IgD-negative memory B cell (primary cell): ENCODE measurements around the gene PAIP1. TPM values are rescaled to one million over a fixed set of nuclear protein-coding genes. Genes with fewer than 3 reads are reported as not detected.
"Not testable (repeated sequence)": the region's sequence is repeated elsewhere in the genome, so short reads cannot be mapped to it uniquely, and the experiment has no call there.

Source experiments
- H3K27ac Mint-ChIP-seq, 3 donors: one replicate each; pipeline ENCODE4 v1.8.0; 2020 to 2022; ENCODE audit warnings: mild to moderate bottlenecking in 3 of 3, mixed read lengths in 3 of 3, moderate library complexity in 1 of 3
- H3K27me3 Mint-ChIP-seq: one replicate; pipeline ENCODE4 v1.8.0; 2021; ENCODE audit warnings: mixed read lengths
- H3K36me3 Mint-ChIP-seq: one replicate; pipeline ENCODE4 v1.8.0; 2020; ENCODE audit warnings: mild to moderate bottlenecking, mixed read lengths
- H3K4me1 Mint-ChIP-seq, 3 donors: one replicate each; pipeline ENCODE4 v1.8.0; 2020 to 2022; ENCODE audit warnings: mixed read lengths in 3 of 3, mild to moderate bottlenecking in 1 of 3
- H3K4me3 Mint-ChIP-seq, 4 donors: one replicate each; pipeline ENCODE4 v1.8.0; 2020 to 2022; ENCODE audit warnings: mild to moderate bottlenecking in 4 of 4, mixed read lengths in 4 of 4, moderate library complexity in 3 of 4
- H3K9me3 Mint-ChIP-seq, 3 donors: one replicate each; pipeline ENCODE4 v1.8.0; 2020 to 2021; ENCODE audit warnings: mixed read lengths in 3 of 3, mild to moderate bottlenecking in 1 of 3
- polyA plus RNA-seq: library from polyadenylated mRNA; unstranded; fragments of 300-500 nt; fragmentation: Illumina TruSeq; gene quantifications from one replicate; pipeline ENCODE4 v1.2.3, GENCODE V29; 2021

PAIP1 gene, protein sequence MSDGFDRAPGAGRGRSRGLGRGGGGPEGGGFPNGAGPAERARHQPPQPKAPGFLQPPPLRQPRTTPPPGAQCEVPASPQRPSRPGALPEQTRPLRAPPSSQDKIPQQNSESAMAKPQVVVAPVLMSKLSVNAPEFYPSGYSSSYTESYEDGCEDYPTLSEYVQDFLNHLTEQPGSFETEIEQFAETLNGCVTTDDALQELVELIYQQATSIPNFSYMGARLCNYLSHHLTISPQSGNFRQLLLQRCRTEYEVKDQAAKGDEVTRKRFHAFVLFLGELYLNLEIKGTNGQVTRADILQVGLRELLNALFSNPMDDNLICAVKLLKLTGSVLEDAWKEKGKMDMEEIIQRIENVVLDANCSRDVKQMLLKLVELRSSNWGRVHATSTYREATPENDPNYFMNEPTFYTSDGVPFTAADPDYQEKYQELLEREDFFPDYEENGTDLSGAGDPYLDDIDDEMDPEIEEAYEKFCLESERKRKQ
- polyA plus RNA-seq, result 35.8 TPM

DNA sequence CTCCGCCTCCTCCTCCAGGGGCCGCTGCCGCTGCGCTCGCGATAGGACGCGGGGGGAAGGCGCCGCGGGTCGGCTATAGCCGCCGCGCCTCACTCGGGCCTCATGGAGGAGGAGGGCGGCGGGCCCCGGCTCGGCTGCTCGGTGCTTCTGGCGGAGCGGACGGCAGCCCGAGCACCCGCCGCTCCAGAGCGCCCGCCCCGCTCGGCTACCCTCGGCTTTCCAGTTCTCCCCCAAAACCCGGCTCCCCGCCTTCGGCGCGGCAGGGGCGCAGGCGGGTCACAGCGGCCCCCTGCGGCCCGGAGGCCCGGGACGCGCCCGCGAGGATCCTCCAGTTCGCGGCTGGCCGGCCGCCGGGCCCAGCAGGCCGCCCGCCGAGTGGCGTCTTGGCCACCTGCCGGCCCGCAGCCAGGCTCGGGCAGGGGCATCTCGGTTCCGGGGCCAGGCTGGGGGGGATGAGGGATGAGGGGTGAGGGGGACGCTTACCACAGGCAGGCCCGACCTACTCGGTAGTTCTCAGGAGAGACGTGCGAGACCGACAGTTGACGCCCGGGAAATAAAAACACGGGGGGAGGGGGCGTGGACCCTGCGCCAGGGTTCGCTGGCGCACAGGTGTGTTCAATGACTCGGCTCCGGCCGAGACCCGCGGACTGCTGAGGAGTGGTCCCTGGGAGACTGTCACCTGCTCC lies at the start of gene PAIP1:
Gene PAIP1 (minus strand): TSS at position 221 of the 686 bp plus-strand sequence. CDS start 231 bp downstream, outside the sequence.
- H3K4me3 Mint-ChIP-seq, result peak within 1 kb of the TSS in 3 of 4 donors; percentile 93 to 96 (median 95)
- peak within 1 kb of the TSS; percentile 97 to 99 (median 98) for H3K27ac Mint-ChIP-seq
- no peaks in the 10 kb centered on the region for H3K27me3 Mint-ChIP-seq
- H3K36me3 Mint-ChIP-seq, result peaks cover 1% of the 10 kb centered on the region
- no peaks in the 10 kb centered on the region for H3K9me3 Mint-ChIP-seq
- H3K4me1 Mint-ChIP-seq, result peaks cover 9 to 15% (median 12%) of the 10 kb centered on the region in 3 donors

DNA sequence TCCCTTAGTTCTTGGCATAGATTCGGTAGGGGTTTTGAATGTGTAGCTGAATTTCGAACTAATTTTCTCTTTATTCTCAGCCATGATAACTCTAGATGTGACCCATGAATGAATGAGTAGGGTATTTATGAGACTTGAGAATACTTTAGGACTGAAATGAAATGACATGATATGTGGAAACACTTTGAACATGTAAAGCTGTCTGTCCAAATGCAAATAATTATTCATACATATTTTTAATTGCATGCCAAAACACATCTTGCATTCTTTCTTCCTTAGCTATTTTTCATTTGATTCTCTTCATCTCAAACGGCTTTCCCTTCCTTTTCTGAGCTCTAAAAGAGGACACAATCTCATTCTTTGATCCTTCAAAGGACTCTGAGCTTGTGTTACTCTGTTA lies 49.5 kb upstream of the PAIP1 start:
- peaks cover 23 to 34% (median 33%) of the 10 kb centered on the region in 3 donors for H3K4me1 Mint-ChIP-seq
- H3K9me3 Mint-ChIP-seq, result no peaks in the 10 kb centered on the region
- H3K27ac Mint-ChIP-seq, result peak overlapping the region; percentile 10 to 67 (median 29)
- H3K36me3 Mint-ChIP-seq, result peaks cover 6% of the 10 kb centered on the region
- peak overlapping the region in 1 of 4 donors; percentile 19 for H3K4me3 Mint-ChIP-seq
- H3K27me3 Mint-ChIP-seq, result no peaks in the 10 kb centered on the region

DNA sequence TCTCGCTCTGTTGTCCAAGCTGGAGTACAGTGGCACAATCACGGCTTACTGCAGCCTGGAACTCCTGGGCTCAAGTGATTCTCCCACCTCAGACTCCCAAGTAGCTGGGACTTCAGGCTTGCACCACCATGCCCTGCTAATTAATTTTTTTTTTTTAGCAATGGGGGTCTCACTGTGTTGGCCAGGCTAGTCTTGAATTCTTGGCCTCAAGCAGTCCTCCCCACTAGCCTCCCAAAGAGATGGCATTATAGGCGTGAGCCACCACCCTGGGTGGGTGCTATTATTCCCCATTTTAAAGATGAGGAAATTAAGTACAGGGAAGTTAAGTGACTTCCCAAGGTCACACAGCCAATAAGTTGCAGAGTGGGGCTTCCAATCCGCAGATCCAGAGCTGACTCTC lies 47.8 kb upstream of the PAIP1 start:
- H3K4me1 Mint-ChIP-seq, result peaks cover 25 to 34% (median 33%) of the 10 kb centered on the region in 3 donors
- H3K27me3 Mint-ChIP-seq, result no peaks in the 10 kb centered on the region
- H3K4me3 Mint-ChIP-seq, result peak overlapping the region in 3 of 4 donors; percentile 47 to 89 (median 86)
- peaks cover 6% of the 10 kb centered on the region for H3K36me3 Mint-ChIP-seq
- H3K9me3 Mint-ChIP-seq, result no peaks in the 10 kb centered on the region
- peak overlapping the region in 1 of 3 donors; percentile 80 for H3K27ac Mint-ChIP-seq

DNA sequence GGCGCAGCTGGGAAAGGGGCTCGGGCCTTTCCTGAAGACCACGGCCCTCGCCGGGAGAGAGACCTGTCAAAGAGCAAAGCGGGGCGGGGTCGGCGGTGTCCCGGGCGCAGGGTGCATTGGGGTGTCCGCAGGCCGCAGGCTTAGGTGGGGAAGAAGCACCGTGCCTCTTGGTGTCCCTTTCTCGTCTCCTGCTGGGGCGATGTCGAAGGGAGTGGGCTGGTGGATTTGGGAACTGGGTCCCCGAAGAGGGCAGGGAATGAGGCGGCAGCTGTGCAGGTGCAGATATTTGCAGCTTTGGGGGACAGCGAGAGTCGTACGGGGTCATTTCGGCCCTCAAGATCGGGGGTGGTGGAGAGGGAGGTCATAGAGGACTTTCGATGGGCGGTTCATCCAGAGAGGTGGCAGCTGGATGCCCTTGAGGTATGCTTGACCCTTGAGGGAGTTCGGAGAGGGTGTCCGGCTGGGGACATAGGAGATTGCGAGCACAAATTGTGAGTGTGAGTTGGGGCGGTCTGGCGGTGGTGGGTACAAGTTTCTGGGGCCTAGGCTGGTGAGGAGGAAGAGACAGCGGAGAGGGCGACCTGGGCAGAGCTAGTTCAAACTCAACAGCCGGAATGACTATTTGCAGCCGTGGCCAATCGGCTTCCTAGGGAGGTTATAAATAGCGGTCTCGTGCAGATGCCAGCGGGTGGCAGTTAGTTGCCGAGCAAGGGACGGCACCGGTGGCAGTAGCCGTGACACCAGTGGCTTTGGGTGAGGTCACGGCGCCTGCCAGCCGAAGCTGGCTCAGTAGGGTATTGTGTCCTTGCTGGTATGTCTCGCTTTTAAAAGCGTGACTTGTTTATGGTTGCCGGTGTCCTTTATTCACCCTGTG lies 46.7 kb upstream of the PAIP1 start:
- peaks cover 27 to 34% (median 32%) of the 10 kb centered on the region in 3 donors for H3K4me1 Mint-ChIP-seq
- H3K4me3 Mint-ChIP-seq, result peak overlapping the region; percentile 86 to 95 (median 92)
- peaks cover 6% of the 10 kb centered on the region for H3K36me3 Mint-ChIP-seq
- no peaks in the 10 kb centered on the region for H3K27me3 Mint-ChIP-seq
- H3K9me3 Mint-ChIP-seq, result no peaks in the 10 kb centered on the region
- peak overlapping the region; percentile 80 to 91 (median 91) for H3K27ac Mint-ChIP-seq

DNA sequence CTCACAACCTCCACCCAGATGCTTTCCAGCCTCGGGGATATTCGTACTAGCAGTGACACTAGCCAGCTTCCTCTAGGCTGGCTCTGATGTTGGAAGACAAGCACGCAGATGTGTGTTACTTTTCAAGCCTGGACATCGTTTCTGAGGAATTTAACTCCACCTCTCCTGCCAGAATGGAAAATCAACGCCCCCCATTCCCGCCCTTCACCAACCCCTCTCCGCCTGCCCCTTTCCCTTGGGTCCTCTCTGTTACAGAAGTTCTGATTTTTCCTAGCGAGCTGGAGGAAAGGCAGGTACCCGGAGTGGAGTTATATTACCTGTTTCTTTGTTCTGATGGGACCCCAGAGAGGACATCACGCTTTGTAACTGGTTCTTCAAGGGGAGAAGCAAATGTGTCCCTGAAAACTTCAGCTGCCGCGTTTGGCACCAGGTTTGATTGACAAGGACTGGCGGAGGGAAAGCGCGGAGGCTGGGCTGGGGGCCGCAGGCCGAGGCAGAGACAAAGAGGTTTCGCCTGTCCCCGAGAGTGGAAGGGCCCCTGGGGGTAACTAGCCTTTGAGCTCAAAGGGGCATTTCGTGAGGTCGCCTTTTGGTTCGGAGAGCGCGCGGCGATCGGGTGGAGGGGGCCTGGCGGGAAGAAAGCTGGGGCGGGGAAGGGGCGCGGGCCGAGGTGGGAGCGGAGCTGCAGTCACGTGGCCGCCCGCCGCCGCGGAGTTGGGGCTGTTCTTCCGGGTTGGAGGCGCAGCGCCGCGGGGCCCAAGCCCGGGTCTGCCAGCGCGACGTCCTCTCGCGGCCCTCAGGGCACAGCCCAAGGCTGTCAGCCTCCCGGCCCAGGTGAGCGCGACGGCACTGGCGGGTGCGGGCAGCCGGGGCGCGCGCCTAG lies 45.8 kb upstream of the PAIP1 start, which contains the start of gene NNT:
Gene NNT (plus strand): TSS at position 720 of the 883 bp plus-strand sequence. CDS start 6,016 bp downstream, outside the sequence.
- Mint-ChIP-seq H3K27me3 (no peaks in the 10 kb centered on the region), H3K9me3 (no peaks in the 10 kb centered on the region), H3K36me3 (peaks cover 6% of the 10 kb centered on the region), H3K4me1 (peaks cover 24 to 34% (median 32%) of the 10 kb centered on the region in 3 donors), H3K4me3 (peak within 1 kb of the TSS; percentile 86 to 95 (median 92)), H3K27ac (peak within 1 kb of the TSS; percentile 80 to 91 (median 91))

DNA sequence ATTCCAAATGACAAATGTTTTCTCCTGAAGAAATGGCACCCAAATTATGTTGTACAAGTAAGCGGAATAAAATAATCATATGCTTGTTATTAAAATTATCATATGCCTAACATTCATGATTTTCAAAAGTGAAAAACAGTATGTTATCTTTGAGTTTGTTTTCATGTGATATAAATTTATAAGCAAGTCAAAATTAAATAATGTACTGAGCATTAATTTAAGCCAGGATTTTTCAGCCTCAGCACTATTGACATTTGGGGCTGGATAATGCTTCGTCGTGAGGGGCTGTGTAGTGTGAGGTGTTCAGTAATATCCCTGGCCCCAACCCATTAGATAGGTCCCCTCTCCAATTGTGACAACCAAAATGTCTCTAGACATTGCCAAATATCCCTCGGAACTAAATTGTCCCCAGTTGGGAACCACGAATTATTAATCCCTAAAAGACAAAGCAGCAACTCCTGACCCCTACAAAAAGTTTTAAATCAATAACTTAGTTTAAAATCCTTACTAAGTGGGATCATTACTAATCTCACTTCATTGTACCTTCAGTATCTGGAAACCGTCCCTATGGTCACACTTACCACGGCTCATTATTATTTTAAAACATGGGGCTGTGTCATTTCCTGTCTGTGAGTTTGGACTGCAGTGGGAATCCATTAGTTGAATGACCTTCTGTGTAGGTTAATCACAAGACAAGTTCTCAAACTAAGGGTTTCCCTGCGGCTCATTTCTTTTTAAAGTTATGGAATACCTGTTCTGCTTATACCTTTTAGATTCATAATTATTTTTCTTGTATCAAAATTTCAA lies 44.8 kb upstream of the PAIP1 start:
- H3K4me3 Mint-ChIP-seq, result peak overlapping the region; percentile 86 to 95 (median 92)
- H3K27ac Mint-ChIP-seq, result peak overlapping the region; percentile 80 to 91 (median 91)
- H3K4me1 Mint-ChIP-seq, result peaks cover 22 to 33% (median 30%) of the 10 kb centered on the region in 3 donors
- H3K36me3 Mint-ChIP-seq, result peaks cover 6% of the 10 kb centered on the region
- H3K27me3 Mint-ChIP-seq, result no peaks in the 10 kb centered on the region
- no peaks in the 10 kb centered on the region for H3K9me3 Mint-ChIP-seq

DNA sequence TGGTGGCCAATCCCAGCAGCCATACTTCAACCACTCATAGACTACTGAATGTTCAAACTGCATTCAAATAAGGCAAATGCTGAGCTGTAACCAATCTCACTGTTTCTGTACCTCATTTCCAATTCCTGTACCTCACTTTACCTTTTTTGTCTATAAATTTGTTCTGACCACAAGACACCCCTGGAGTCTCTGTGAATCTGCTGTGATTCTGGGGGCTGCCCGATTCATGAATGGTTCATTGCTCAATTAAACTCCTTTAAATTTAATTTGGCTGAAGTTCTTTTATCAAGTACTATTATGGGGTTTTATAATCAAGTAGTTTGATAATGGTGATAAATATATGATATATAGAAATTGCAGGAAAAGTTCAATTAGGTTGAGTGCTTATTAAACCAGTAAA lies 42.0 kb upstream of the PAIP1 start:
- not testable (repeated sequence) for H3K4me3 Mint-ChIP-seq, H3K27ac Mint-ChIP-seq, H3K36me3 Mint-ChIP-seq, H3K27me3 Mint-ChIP-seq, H3K9me3 Mint-ChIP-seq
- H3K4me1 Mint-ChIP-seq, result peaks cover 15 to 16% (median 15%) of the 10 kb centered on the region in 3 donors

DNA sequence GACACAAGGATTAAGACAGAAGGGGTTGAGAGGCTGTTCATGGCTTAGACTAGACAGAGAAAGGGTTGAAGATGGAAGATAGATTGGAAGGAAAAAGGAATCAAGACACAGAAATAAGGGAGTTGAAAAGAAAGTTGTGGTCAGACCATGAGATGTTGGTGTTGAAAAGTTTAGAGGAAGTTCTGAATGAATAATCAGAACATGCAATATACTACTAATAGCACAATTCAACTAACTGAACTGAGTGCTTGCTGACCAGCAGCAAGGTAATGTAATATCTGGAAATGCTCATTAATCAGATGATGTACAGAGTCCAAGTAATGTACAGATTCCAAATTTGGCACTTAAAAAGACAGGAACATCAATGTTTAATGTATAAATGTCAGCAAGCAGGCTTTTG lies 35.5 kb upstream of the PAIP1 start:
- Mint-ChIP-seq H3K4me1 (peaks cover 0 to 1% (median 0%) of the 10 kb centered on the region in 3 donors), H3K27me3 (no peaks in the 10 kb centered on the region), H3K9me3 (peaks cover 0 to 1% (median 0%) of the 10 kb centered on the region in 3 donors), H3K36me3 (peaks cover 3% of the 10 kb centered on the region), H3K27ac (no peak overlapping the region), H3K4me3 (no peak overlapping the region)

DNA sequence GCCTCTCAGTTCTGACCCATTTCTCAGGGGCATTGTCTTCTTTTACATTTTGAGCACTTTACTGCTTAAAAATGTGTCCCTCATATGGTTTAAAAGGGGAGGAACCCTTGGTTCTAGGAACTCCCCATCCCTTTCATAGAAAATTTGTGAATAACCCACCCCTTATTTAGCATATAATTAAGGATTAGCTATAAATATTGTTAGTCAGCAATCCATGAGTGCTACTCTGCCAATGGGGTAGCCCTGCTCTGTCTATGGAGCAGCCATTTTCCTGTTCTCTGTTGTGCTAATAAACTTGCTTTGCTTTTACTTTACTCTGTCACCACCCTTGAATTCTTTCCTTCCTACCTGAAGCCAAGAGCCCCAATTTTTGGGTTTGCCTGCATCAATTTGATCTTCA lies 33.8 kb upstream of the PAIP1 start:
- no peak overlapping the region for H3K27ac Mint-ChIP-seq

DNA sequence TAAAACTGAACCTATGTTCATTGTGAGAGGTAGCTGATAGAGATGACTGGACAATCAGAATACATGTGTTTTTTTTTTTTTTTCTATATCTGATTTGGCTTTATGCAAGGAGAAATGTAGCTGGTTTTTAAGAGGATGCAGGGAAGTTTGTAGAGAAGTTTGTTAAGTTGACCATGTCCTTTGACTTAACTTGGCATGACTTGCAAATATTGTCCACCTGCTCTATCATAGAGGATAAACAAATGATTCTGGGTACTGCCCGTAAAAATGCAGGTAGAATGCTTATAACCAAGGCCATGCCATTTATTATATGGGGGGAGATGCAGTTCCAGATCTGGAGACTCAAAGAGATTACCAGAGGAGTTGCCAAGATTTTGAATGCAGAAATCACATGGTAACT lies 32.4 kb upstream of the PAIP1 start:
- Mint-ChIP-seq H3K36me3 (peaks cover 8% of the 10 kb centered on the region), H3K9me3 (peaks cover 0 to 1% (median 0%) of the 10 kb centered on the region in 3 donors), H3K27me3 (no peaks in the 10 kb centered on the region), H3K4me1 (peaks cover 0 to 1% (median 0%) of the 10 kb centered on the region in 3 donors), H3K27ac (no peak overlapping the region), H3K4me3 (no peak overlapping the region)

More for the DNA sequence above, 33.8 kb upstream of the PAIP1 start:
- peaks cover 0 to 1% (median 0%) of the 10 kb centered on the region in 3 donors for H3K9me3 Mint-ChIP-seq
- no peak overlapping the region for H3K4me3 Mint-ChIP-seq
- H3K27me3 Mint-ChIP-seq, result no peaks in the 10 kb centered on the region
- peaks cover 5% of the 10 kb centered on the region for H3K36me3 Mint-ChIP-seq
- H3K4me1 Mint-ChIP-seq, result peaks cover 0 to 1% (median 0%) of the 10 kb centered on the region in 3 donors

DNA sequence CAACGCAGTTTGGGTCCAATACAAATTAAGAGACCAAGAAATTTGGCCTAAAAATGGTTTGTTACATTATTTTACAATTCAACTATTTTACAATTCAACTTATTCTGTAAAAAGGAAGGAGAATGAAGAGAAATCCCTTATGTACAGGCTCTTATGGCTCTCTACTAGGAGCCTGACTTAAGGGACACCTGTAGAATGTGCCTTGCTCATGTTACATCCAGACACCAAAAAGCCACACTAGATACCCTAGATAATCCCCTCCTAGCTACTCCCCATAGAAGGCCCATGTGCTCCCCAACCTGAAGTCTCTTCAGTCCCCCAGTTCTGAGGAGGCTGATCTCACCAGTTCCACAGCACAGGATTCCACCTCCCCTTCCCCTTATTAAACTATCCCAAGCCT lies 32.0 kb upstream of the PAIP1 start:
- Mint-ChIP-seq H3K4me3 (no peak overlapping the region), H3K9me3 (peaks cover 0 to 1% (median 0%) of the 10 kb centered on the region in 3 donors), H3K4me1 (peaks cover 0 to 1% (median 0%) of the 10 kb centered on the region in 3 donors), H3K27me3 (no peaks in the 10 kb centered on the region), H3K36me3 (peaks cover 8% of the 10 kb centered on the region), H3K27ac (no peak overlapping the region)

DNA sequence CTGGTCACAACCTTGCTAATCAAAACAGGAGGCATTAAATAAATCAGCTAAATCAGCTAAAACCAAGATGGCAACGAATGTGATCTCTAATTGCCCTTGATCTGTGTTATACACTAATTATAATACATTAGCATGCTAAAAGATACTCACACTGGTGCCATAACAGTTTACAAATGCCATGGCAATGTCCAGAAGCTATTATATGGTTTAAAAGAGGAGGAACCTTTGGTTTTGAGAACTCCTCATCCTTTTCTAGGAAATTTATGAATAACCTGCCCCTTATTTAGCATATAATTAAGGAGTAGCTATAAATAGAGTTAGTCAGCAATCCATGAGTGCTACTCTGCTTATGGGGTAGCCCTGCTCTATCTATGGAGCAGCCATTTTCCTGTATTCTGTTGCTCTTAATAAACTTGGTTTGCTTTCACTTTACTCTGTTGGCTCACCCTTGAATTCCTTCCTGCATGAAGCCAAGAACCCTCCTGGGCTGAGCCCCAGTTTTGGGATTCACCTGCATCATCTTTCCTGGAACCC lies 27.4 kb upstream of the PAIP1 start:
- Mint-ChIP-seq H3K36me3 (peaks cover 16% of the 10 kb centered on the region), H3K4me3 (no peak overlapping the region), H3K4me1 (no peaks in the 10 kb centered on the region), H3K27ac (no peak overlapping the region), H3K27me3 (no peaks in the 10 kb centered on the region), H3K9me3 (peaks cover 0 to 1% (median 0%) of the 10 kb centered on the region in 3 donors)

DNA sequence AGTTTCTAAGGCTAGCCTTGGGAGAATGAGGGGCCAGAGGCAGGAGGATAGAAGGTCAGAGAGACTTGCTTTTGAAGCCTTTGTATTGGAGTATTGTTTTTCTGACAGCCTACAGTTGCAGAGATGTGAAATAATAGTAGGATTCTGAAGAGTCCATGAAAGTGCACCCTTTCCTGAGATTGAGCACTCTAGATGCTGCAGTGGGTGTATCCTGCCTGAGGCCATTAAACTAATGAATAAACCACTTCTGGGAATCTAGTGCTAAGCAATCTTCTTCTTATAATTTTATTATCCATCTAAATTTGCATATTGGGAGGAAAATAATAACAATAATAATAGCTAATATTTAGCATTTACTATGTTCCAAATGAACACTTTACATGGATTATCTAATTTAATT lies 26.8 kb upstream of the PAIP1 start:
- Mint-ChIP-seq H3K4me1 (no peaks in the 10 kb centered on the region), H3K9me3 (peaks cover 0 to 1% (median 0%) of the 10 kb centered on the region in 3 donors), H3K27me3 (no peaks in the 10 kb centered on the region), H3K36me3 (peaks cover 16% of the 10 kb centered on the region), H3K4me3 (no peak overlapping the region), H3K27ac (no peak overlapping the region)
